Lung (tissue), 12 donors: Measurements from ENCODE around the gene NPB. TPM values are rescaled to one million over a fixed set of nuclear protein-coding genes. Genes with fewer than 3 reads are reported as not detected.

Experiments used
- ATAC-seq: fragments of 200-7000 bp; cut with Tn5 transposase; one replicate; pipeline ENCODE4 v1.9.1; 2020; ENCODE audit warnings: moderate number of reproducible peaks; ENCODE audit not compliant: insufficient read depth, low FRiP score
- DNase-seq, 3 donors: peaks; one replicate each; pipeline ENCODE4 v3.0.0-alpha.2; 2013 to 2017
- H3K27ac ChIP-seq, 2 donors: one replicate each; pipeline ENCODE4 v1.5.1; 2013; ENCODE audit warnings: mild to moderate bottlenecking in 2 of 2, moderate library complexity in 2 of 2, control low read depth in 1 of 2, inconsistent platforms in 1 of 2, low read depth in 1 of 2, low read length in 1 of 2
- H3K27me3 ChIP-seq, 3 donors: one replicate each; pipeline ENCODE4 v1.5.1; 2013; ENCODE audit warnings: low read length in 2 of 3; ENCODE audit not compliant: control insufficient read depth in 3 of 3, insufficient read depth in 3 of 3
- H3K36me3 ChIP-seq, 4 donors: one replicate each; pipeline ENCODE4 v1.5.1; 2013; ENCODE audit warnings: low read length in 4 of 4, mild to moderate bottlenecking in 1 of 4, moderate library complexity in 1 of 4; ENCODE audit not compliant: control insufficient read depth in 4 of 4, insufficient read depth in 4 of 4
- H3K4me1 ChIP-seq, 5 donors: one replicate each; pipeline ENCODE4 v1.5.1; 2013; ENCODE audit warnings: low read length in 5 of 5, mild to moderate bottlenecking in 2 of 5, moderate library complexity in 1 of 5; ENCODE audit not compliant: control insufficient read depth in 5 of 5, insufficient read depth in 5 of 5
- H3K4me3 ChIP-seq: one replicate; pipeline ENCODE4 v1.5.1; 2013; ENCODE audit warnings: mild to moderate bottlenecking, control low read depth, moderate library complexity
- H3K9ac ChIP-seq, 2 donors: one replicate each; pipeline ENCODE4 v1.5.1; 2013; ENCODE audit warnings: low read length in 2 of 2, control low read depth in 1 of 2; ENCODE audit not compliant: insufficient read depth in 1 of 2
- H3K9me3 ChIP-seq, 4 donors: one replicate each; pipeline ENCODE4 v1.5.1; 2013; ENCODE audit warnings: low read length in 3 of 4, mild to moderate bottlenecking in 1 of 4, moderate library complexity in 1 of 4; ENCODE audit not compliant: control insufficient read depth in 4 of 4, insufficient read depth in 3 of 4
- CTCF ChIP-seq: IDR thresholded peaks from 2 replicates; pipeline ENCODE4 v1.5.1; 2012; ENCODE audit warnings: mild to moderate bottlenecking; ENCODE audit errors: control extremely low read depth, extremely low read depth
- WGBS, 2 donors: extraction: QIAGEN DNeasy Blood & Tissue Kit; methylation state at CpG; one replicate each; pipeline ENCODE4 v1.1.7; 2013; 5-methylcytosine and 5-hydroxymethylcytosine counted together
- polyA plus RNA-seq, 2 donors: library from polyadenylated mRNA; stranded (reverse); fragments of 200-250 nt; gene quantifications; one replicate each; pipeline ENCODE4 v1.2.1, GENCODE V29; 2013
- total RNA-seq, 2 donors: library from RNA; depleted of rRNA in 1 of 2; stranded (reverse); fragments of >200 nt in 1 of 2; gene quantifications; one replicate each; pipeline ENCODE4 v1.2.1, GENCODE V29; 2014 to 2021
- donor health status: control.
- donor health status: control.
- donor health status: Bipolar disorder and iron deficiency.
- donor health status: healthy.
- donor health status: DM: yes; HTN: yes; CAD: no.

NPB gene
- total and polyA plus RNA-seq, 4 donors: 0.41 to 0.55 (median 0.46) TPM

- H3K4me3 ChIP-seq: no peak overlapping the region
- DNase-seq (no peak), ATAC-seq (no peak)
- H3K36me3 ChIP-seq: peaks cover 0 to 24% (median 19%) of the 10 kb centered on the region in 4 donors
- peaks cover 0 to 23% (median 11%) of the 10 kb centered on the region in 5 donors for H3K4me1 ChIP-seq
- H3K9ac ChIP-seq: no peak overlapping the region
- TF ChIP-seq CTCF: no peak
- H3K9me3 ChIP-seq: no peaks in the 10 kb centered on the region
- 46 to 73% methylated on average over 6 of the region's 6 CpGs for WGBS, 2 donors
- H3K27me3 ChIP-seq: no peaks in the 10 kb centered on the region
- H3K27ac ChIP-seq: peak overlapping the region in 1 of 2 donors; percentile 35
Measured at GRCh38 chr17:81863123-81863675, 38.8 kb upstream of the NPB start.

GRCh38 chr17:81863833-81864768 is 37.9 kb upstream of the NPB start:
- H3K36me3 ChIP-seq: peaks cover 0 to 23% (median 17%) of the 10 kb centered on the region in 4 donors
- no peak overlapping the region for H3K27ac ChIP-seq

DNA sequence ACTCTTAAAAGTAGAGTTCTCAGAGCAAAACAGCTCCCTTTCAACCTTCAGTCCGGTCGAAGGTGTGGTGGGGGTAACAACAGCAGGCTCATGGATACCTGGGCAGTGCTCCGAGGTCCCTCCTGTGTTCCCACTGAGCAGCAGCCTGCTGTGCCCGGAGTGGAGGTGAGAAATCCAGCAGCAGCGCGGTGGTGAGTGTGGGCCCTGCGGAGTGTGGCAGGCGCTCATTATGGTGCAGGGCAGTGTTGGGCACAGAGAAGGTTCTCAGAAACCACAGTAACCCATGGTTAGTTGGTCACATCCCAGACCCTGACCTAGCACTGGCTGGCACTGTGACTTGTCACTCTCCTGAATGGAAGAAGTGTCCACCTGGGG is 36.7 kb upstream of the NPB start:
- H3K4me3 ChIP-seq: no peak overlapping the region
- H3K4me1 ChIP-seq: peaks cover 0 to 29% (median 11%) of the 10 kb centered on the region in 5 donors
- H3K27me3 ChIP-seq: no peaks in the 10 kb centered on the region
- H3K9ac ChIP-seq: no peak overlapping the region
- no peak for TF ChIP-seq CTCF
- peaks cover 0 to 28% (median 20%) of the 10 kb centered on the region in 4 donors for H3K36me3 ChIP-seq
- 96 to 97% methylated on average over 8 of the region's 8 CpGs for WGBS, 2 donors
- no peaks in the 10 kb centered on the region for H3K9me3 ChIP-seq
- ATAC-seq: no peak
- no peak overlapping the region for H3K27ac ChIP-seq
- DNase-seq: no peak

More at GRCh38 chr17:81863833-81864768, 37.9 kb upstream of the NPB start:
- peaks cover 0 to 26% (median 5%) of the 10 kb centered on the region in 5 donors for H3K4me1 ChIP-seq
- no peak overlapping the region for H3K4me3 ChIP-seq
- H3K9me3 ChIP-seq: no peaks in the 10 kb centered on the region
- ATAC-seq (no peak), DNase-seq (no peak)
- H3K9ac ChIP-seq: no peak overlapping the region
- 77 to 81% methylated on average over 9 of the region's 9 CpGs for WGBS, 2 donors
- H3K27me3 ChIP-seq: no peaks in the 10 kb centered on the region
- TF ChIP-seq CTCF: no peak
